Limb (tissue), 2 donors: ENCODE measurements around the gene DPYSL4.
"Not testable (repeated sequence)": the region's sequence is repeated elsewhere in the genome, so short reads cannot be mapped to it uniquely, and the experiment has no call there.

Source experiments
- DNase-seq, 2 donors: peaks; one replicate each; pipeline ENCODE4 v3.0.0-alpha.2; 2016; ENCODE audit errors: extremely low spot score in 2 of 2

The DPYSL4 gene

GRCh38 chr10:132206806-132207535 lies 20.2 kb downstream of the DPYSL4 start:
- DNase-seq, result no peak

GRCh38 chr10:132207536-132208461 lies 21.1 kb downstream of the DPYSL4 start:
- DNase-seq, result no peak

GRCh38 chr10:132208462-132209050 lies 21.8 kb downstream of the DPYSL4 start:
- DNase-seq, result no peak

GRCh38 chr10:132209130-132209529 lies 22.4 kb downstream of the DPYSL4 start:
- DNase-seq, result no peak

- DNase-seq, result no peak
These were observed 23.3 kb downstream of the DPYSL4 start for GRCh38 chr10:132209978-132210530.

GRCh38 chr10:132210766-132211165 lies 24.0 kb downstream of the DPYSL4 start:
- DNase-seq, result no peak

- no peak for DNase-seq
These were observed 24.5 kb downstream of the DPYSL4 start for GRCh38 chr10:132211246-132211645.

- no peak for DNase-seq
These were observed 26.1 kb downstream of the DPYSL4 start for GRCh38 chr10:132212816-132213215.

GRCh38 chr10:132213917-132214316 lies 27.2 kb downstream of the DPYSL4 start:
- DNase-seq, result no peak

- DNase-seq, result not testable (repeated sequence)
These were observed 29.7 kb downstream of the DPYSL4 start for GRCh38 chr10:132216441-132216840.

- DNase-seq, result no peak
These were observed 32.7 kb downstream of the DPYSL4 start for GRCh38 chr10:132219486-132219885.

GRCh38 chr10:132220061-132220460 lies 33.3 kb downstream of the DPYSL4 start:
- no peak for DNase-seq

- not testable (repeated sequence) for DNase-seq
These were observed 34.2 kb downstream of the DPYSL4 start for GRCh38 chr10:132220996-132221395.

GRCh38 chr10:132222726-132223125 lies 36.0 kb downstream of the DPYSL4 start:
- no peak for DNase-seq

- peak; percentile 46 to 87 for DNase-seq
These were observed 36.4 kb downstream of the DPYSL4 start for GRCh38 chr10:132223156-132223590.

- DNase-seq, result no peak
These were observed 37.0 kb downstream of the DPYSL4 start for GRCh38 chr10:132223611-132224342.

GRCh38 chr10:132224343-132225072 lies 37.8 kb downstream of the DPYSL4 start:
- no peak for DNase-seq

- no peak for DNase-seq
These were observed 38.5 kb downstream of the DPYSL4 start for GRCh38 chr10:132225073-132225848.

GRCh38 chr10:132225849-132226205 lies 39.1 kb downstream of the DPYSL4 start:
- DNase-seq, result no peak
